ENCODE data around the gene CREB1.

GRCh38 chr2:207532676-207533075 is 2.9 kb downstream of the CREB1 start:
- TF ChIP-seq POLR2A (IDR thresholded peaks at IDR 0.05) (no peak), CTCF (IDR thresholded peaks at IDR 0.05) (no peak)
